ENCODE results near the gene VPS4A.
"Not testable (repeated sequence)": the region's sequence is repeated elsewhere in the genome, so short reads cannot be mapped to it uniquely, and the experiment has no call there.

Gene VPS4A

DNA sequence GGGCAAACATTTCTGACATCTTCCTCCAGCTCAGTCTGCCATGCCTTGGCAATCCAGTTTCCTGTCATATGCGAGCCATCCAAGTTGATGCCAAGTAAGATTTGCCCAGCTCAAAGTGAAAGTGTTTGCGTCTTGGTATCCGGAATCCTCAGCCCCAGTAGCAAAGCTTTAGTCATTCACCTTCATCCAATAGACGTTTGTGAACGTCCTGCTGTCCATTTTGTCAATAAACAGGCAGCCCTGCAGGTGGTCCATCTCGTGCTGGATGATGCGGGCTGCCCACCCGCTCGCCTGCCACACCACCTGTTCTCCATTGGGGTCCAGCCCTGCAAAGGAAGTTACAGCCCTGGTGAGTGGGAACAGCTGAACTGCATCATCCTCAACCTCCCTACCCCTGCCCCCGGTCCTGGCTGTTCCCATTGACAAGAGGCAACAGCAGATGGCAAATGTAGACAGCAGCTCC, 17.7 kb downstream of the VPS4A start:
- no peak for DNase-seq

- DNase-seq, result no peak
Measured at GRCh38 chr16:69329369-69330285, 18.5 kb downstream of the VPS4A start.

DNA sequence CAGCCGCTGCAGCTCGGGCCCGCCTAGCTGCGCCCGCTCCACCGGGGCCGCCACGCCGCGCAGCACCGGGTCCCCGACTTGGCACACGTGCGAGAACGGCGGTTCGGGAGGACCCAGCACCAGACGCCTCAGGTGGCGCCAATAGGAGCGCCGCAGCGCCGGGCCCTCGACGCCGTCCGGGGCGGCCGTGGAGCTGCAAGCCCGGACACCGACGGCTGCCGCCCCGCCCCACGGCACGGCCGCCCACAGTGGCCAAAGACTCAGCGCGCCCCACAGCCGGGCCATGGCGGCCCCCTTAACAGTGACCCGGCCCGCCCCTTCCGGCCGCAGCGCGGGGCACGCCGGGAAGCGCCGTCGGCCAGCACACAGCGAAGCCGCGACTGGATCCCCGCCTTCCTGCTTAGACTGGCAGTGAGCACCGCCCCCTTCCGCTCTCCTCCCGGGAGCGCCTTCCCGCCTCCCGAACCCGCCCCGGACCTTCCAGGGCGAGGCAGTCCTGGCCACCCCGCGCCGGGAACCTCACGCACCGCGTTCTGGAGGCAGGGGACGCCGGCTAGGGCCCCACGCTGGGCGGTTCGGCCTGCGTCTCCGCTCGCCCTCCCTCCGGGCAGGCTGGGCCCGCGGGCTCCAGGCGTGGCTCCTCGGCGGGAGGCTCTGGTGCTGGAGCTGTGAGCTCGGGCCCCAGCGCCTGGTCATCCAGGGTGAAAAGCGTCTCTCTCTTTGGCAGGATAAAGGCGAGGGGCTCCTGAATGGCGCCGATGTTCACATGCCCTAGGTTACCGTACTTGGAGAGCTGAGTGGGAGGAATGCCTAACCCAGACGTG, 19.3 kb downstream of the VPS4A start, which contains the start of gene PDF:
Gene PDF, minus strand, starts transcription at position 303 of the 824 bp plus-strand sequence. Its CDS starts 18 bp downstream, at position 285.
- peak; percentile 62 to 68 for DNase-seq

DNA sequence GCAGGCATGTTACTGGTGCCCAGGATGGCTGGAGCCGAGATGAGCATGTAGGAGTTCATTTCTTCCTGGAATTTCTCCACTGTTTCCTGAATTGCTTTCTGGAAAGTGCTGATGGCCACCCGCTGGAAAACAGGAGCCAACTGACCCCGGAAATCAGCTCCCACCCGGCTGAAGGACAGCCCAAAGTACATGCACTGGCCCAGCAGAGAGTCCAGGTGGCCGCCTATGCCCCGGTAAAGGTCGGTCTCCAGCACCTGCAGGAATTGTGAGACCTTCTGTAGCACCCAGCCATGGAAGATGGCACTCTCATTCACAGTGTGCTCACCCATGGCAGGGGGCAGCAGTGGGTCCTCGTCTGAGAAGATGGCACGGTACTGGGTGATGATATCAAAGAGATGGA, 23.5 kb downstream of the VPS4A start:
- DNase-seq, result no peak

DNA sequence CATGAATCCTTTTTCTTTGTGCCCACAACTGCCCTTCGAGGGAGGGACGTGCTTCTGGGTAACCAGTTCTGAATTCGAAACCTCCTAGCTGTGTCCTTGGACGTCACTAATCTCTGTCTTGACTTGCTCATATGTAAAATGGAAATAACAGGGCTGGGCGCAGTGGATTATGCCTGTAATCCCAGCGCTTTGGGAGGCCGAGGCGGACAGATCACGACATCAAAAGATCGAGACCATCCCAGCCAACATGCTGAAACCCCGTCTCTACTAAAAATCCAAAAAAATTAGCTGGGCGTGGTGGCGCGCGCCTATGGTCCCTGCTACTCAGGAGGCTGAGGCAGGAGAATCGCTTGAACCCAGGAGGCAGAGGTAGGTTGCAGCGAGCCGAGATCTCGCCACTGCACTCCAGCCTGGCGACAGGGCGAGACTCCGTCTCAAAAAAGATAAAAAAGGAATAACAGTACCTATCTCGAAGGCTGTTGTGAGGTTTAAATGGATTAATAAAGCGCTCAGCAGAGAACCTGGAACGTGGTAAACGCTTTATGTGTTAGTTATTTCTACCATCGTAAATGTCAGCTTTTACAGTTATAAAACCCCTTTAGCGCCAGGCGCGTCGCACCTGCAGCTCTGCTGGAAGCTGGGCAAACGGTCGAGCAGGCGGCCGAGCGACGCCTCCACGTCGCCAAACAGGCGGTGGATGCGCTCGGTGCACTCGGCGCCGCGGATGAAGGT, 27.6 kb downstream of the VPS4A start:
- no peak for DNase-seq

- peak; percentile 81 to 98 for DNase-seq
Measured at GRCh38 chr16:69339289-69340094, 28.3 kb downstream of the VPS4A start, which contains the start of the genes COG8 and NIP7. TSS of gene COG8 (minus strand) at chr16:69339564. CDS start at chr16:69339552, 12 bp downstream. TSS of gene NIP7 (plus strand) at chr16:69339772. CDS start at chr16:69339830, 58 bp downstream.

DNA sequence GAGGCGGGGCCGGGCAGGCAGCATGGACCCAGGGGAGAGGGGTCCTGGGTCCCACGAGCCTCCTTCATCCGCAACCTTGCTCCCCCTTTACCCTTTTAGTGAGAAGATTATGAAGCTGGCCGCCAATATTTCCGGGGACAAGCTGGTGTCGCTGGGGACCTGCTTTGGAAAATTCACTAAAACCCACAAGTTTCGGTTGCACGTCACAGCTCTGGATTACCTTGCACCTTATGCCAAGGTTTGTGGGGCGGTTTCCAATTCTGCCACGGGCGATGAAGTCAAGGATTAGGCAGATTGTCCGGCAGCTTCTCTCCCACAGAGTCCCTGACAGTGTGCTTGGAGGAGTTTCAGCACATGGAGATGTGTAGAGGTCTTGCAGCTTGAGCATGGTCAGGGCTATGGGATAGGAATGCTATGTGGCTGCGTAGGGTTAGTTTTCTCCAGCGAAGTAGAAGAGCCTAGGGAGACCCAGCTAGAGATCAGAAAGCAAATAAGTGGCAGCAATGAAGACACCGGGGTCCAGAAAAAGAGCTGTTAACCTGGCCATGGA, 29.0 kb downstream of the VPS4A start:
- no peak for DNase-seq

DNA sequence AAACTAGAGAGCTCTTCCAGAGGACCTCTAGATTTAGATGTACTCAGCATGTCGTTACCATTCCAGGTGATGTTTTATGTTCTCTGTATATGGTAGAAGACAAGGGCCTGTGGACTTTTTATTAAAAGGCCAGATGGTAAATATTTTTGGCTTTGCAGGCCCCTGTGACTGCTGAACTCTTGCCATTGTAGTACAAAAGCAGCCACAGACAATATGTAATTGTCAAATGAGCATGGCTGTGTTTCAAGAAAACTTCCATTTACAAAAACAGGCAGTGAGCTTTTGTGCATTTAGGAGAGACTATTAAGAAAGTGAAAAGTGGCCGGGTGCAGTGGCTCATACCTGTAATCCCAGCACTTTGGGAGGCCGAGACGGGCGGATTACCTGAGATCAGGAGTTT, 33.0 kb downstream of the VPS4A start:
- DNase-seq, result no peak

GRCh38 chr16:69345923-69346322, 34.8 kb downstream of the VPS4A start:
- no peak for DNase-seq

DNA sequence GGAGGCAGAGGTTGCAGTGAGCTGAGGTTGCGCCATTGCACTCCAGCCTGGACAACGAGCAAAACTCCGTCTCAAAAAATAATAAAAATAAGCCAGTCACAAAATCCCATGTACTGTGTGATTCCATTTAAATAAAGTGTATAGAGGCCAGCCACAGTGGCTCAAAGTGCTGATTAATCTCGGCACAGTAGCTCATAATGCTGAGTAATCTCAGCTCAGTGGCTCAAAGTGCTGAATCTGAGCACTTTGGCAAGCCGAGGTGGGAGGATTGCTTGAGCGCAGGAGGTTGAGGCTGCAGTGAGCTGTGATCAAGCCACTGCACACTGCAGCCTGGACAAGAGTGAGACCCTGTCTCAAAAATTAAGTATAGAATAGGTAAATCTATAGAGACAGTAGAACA, 35.5 kb downstream of the VPS4A start:
- DNase-seq, result no peak

GRCh38 chr16:69348222-69348621, 37.1 kb downstream of the VPS4A start:
- DNase-seq, result no peak

DNA sequence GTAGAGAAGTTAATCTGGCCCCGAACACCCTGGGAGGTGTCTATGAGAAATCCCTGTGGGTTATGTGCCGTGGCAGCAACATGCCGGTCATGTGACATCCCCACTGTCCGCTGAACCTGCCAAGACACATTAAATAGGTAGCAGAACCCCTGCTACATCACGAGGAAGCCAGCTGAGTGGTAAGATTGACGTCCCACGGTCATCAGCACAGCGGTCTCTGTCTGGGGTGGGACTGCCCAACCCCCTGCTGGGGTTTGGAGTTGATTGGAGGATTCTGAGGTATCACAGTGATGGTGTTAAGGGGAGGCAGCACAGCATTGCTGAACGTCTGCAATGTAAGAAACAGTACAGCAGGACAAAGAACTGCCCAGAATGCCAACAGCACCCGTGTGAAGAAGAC, 38.4 kb downstream of the VPS4A start:
- no peak for DNase-seq

GRCh38 chr16:69350536-69351133, 39.5 kb downstream of the VPS4A start:
- no peak for DNase-seq

- DNase-seq, result no peak
Measured at GRCh38 chr16:69351309-69352027, 40.3 kb downstream of the VPS4A start, which contains the start of gene TMED6. TSS of gene TMED6 (minus strand) at chr16:69351786. CDS start at chr16:69351753, 33 bp downstream.

DNA sequence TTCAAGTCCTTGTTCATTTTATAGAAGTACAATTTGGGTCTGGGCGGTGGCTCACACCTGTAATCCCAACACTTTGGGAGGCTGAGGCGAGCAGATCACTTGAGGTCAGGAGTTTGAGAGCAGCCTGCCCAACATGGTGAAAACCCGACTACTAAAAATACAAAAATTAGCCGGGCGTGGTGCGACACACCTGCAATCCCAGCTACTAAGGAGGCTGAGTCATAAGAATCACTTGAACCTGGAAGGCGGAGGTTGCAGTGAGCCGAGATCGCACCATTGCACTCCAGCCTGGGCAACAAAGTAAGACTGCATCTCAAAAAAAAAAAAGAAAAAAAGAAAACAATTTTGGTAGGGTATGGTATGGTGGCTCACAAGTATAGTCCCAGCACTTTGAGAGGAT, 48.9 kb downstream of the VPS4A start:
- not testable (repeated sequence) for DNase-seq

- DNase-seq, result no peak
Measured at GRCh38 chr16:69363281-69363717, 52.1 kb downstream of the VPS4A start.

DNA sequence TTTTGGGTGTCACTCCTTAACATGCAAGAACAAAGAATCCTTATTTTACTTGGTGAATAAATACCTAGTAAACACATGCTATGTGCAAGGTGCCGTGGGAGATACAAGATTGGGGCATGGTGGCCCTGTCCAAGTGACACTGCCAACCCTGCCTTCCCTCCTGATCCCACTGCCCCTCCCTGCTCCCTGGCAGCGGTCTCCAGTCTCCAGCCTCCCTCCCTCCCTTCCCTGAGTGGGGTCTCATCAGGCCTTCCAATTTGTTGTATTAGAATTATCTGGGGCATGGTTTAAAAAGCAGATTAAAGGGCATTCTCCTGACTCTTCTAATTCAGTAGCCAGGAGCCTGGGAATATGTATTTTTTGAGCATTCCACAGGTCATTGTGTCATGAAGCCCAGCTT, 52.9 kb downstream of the VPS4A start:
- no peak for DNase-seq

GRCh38 chr16:69365901-69366300, 54.8 kb downstream of the VPS4A start:
- no peak for DNase-seq

DNA sequence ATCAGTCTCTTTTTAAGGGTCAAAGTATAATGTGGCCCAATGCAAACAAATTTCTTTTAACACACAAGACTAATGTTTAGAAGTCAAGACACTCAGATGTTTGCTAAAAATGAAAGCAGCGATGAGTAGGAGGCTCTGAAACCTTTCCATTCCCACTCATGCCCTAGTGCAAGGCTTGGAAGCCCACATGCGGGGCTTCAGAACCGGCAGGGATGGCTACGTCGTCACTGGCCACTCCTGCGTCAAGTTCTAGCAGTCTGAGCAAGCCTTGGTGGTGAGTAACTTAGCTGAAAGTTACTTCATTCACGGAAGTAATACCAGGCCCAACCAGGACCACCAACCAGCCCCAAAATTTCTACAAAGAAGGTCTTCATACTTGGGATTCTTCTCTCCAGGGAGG, 55.3 kb downstream of the VPS4A start:
- DNase-seq, result no peak

DNA sequence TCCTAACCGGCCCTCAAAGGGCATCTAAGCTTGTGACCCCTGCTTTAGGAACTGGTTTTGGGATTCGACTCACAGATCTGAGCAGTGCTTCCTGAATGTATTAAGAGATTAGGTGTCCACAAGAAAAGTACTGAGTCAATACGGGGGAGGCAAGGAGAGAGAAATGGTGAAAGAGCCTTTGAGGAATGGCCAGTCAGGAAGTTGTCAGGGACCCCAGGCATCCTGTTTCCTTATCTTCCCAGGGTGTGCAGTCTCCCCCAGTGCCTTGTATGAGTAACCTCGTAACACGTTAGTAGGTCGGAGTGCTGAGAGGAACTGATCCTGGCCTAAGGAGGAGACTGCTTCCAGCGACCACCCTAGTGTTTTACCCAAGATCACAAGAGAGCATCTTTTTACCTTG, 56.8 kb downstream of the VPS4A start:
- DNase-seq, result no peak
